Measurements from ENCODE around the gene FBLN1.
"Not testable (repeated sequence)": the region's sequence is repeated elsewhere in the genome, so short reads cannot be mapped to it uniquely, and the experiment has no call there.

The FBLN1 gene

DNA sequence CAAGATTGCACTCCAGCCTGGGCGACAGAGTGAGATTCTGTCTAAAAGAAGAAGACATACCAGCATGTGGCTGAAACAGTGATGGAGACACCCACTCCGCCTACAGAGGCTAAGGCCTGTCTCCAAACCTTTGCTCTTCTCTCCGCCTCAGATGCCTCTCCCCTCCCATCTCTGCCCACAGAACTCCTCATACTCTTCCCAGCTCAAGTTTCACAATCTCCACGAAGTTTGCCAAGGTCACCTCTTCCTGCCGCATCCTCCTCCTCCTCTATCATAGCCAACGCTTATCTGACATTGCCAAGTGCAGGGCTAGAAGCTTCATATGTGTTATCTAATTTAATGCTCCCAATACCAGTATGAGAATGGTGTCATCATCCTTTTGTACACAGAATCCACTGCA, 25.9 kb upstream of the FBLN1 start:
- no peak for DNase-seq (ENCODE audit: extremely low read depth in 1 of 2, low read depth in 1 of 2)

DNA sequence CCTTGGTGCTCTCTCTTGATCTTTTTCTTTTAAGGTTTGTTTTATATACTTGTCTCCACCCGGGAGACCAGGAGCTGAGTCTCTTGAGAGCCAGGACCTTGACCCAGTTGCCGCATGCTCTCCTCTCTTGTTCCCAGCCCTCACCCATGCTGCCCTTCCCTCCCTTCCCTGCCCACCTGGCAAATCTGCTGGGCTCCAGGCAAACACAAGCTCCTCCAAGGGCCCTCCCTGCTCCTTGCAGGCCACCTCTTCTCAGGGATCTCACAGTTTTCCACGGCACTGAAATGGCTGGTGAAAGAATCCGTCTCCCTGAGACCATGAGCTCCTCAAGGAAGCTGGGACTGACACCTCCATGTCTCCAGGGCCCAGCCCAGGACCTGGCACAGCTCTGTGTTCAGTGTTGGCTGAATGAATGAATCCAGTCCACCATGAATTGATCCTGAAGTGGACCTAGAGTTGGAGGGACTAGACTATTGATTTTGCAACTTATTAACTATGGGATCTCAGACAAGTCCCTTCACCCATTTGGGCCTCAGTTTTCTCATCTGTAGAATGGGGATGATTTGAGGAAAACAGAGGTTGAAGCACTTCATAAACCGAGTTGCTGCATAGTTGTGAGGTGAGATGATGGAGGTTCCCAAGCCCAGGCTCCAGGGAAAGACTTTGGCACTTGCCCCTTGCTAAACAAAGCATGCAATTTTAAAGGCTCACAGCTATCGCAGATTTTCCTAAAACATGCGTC, 25.1 kb upstream of the FBLN1 start:
- no peak for DNase-seq (ENCODE audit: extremely low read depth in 1 of 2, low read depth in 1 of 2)

- no peak for DNase-seq (ENCODE audit: extremely low read depth in 1 of 2, low read depth in 1 of 2)
Measured at GRCh38 chr22:45478108-45478771, 24.4 kb upstream of the FBLN1 start.

DNA sequence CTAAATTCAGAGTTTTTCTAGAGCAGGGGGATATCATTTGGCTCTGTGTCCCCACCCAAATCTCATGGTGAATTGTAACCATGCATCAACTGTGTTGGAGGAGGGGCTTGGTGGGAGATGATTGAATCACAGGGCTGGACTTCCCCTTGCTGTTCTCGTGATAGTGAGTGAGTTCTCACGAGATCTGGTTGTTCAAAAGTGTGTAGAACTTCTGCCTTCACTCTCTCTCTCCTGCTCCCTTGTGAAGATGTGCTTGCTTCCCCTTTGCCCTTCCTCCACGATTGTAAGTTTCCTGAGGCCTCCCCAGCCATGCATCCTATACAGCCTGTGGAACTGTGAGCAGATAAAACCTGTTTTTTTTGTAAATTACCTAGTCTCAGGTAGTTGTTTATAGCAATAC, 22.0 kb upstream of the FBLN1 start:
- DNase-seq (ENCODE audit: extremely low read depth in 1 of 2, low read depth in 1 of 2): no peak

DNA sequence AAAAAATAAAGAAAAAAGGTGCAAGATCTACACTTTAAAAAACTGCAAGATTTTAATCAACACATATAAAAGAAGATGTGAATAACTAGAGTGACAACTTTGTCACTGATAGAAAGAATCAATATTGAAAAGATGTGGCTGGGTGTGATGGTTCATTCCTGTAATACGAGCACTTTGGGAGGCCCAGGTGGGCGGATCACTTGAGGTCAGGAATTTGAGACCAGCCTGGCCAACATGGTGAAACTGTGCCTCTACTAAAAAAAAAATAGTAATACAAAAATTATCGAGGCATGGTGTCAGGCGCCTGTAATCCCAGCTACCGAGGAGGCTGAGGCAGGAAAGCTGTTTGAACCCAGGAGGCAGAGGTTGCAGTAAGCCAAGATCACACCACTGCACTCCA, 21.0 kb upstream of the FBLN1 start:
- no peak for DNase-seq (ENCODE audit: extremely low read depth in 1 of 2, low read depth in 1 of 2)

DNA sequence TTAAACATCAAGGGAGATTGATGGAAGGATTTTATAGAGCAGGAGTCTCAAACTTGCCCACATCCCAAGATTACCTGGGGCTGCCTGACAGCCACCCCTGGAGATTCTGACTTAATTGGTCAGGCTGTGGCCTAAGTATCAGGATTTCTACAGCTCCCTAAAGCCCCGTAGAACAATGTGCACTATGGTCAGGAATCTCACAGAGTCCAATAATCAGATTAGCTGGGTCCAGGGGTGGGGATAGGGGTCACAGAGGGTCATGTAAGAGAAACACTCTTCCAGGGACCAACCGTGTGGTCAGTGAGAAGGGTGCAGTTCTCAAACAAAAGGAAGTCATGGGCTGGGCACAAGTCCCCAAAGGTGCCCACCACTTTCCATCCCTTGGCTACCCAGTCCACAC, 20.5 kb upstream of the FBLN1 start:
- no peak for DNase-seq (ENCODE audit: extremely low read depth in 1 of 2, low read depth in 1 of 2)

- no peak for DNase-seq (ENCODE audit: extremely low read depth in 1 of 2, low read depth in 1 of 2)
Measured at GRCh38 chr22:45483319-45483718, 19.4 kb upstream of the FBLN1 start.

- no peak for DNase-seq (ENCODE audit: extremely low read depth in 1 of 2, low read depth in 1 of 2)
Measured at GRCh38 chr22:45483918-45484499, 18.7 kb upstream of the FBLN1 start.

DNA sequence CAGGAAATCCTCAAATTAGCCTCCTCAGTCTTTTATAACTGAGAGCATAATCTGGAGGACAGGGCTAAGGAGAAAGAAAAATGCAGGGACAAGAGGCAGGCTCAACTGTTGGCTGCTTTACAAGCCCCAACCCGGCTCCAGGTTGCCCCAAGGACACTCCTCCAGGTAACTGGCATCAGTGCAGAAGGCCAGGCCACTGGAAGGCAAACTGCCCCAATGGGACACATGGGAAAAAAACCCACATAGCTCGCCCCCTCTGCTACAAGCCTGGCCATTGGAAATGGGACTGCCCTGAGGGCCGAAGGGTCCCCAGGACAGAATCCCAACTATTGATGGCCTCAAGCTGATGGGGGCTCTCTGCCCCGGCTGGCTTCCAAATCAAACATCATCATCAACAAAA, 17.9 kb upstream of the FBLN1 start:
- no peak for DNase-seq (ENCODE audit: extremely low read depth in 1 of 2, low read depth in 1 of 2)

DNA sequence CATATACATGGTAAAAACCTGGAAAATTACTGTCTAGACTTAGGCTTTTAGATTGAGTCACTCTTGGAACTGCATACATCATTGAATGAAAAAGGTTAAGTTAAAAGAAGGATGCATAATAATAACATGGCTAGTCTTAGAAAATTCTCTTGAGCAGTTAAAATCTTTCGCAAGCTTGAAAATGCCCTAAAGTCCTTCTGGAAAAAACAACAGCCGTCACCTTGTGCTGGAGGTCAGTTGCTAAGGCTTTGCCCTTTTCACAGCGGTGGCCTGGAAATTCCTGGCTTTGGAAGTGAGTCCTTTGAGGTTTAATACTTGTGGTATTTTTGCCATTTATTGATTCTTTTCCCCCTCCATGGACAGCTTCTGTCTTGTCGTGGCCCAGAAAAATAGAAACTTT, 17.4 kb upstream of the FBLN1 start:
- DNase-seq (ENCODE audit: extremely low read depth in 1 of 2, low read depth in 1 of 2): no peak

DNA sequence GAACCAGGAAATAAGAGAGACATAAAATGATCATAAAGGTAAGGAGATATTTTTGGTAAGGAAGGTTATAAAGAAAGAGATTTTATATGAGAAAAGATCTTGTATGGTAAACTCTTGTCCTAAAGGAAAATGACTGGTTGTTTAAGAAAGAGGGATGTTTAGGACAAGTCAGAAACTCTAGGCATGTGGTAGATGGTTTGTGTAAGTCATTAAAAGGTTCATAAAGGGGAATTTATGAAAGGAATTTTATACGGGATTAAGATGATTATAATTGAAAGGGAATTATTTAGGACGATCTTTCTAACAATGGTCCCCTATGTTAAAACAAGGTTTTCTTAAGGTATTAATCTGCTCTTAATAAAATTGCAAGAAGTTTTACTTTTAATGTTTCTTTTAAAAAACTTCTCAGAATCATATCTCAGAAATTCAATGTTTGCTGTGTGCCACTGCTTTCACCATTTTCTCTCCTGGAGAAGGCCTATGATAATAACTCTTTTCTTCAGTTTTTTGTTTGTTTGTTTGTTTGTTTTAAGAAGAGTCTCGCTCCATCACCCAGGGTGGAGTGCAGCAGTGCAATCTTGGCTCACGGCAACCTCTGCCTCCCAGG, 13.8 kb upstream of the FBLN1 start:
- no peak for DNase-seq (ENCODE audit: extremely low read depth in 1 of 2, low read depth in 1 of 2)

GRCh38 chr22:45490836-45491235, 11.8 kb upstream of the FBLN1 start:
- DNase-seq (ENCODE audit: extremely low read depth in 1 of 2, low read depth in 1 of 2): no peak

GRCh38 chr22:45491841-45492240, 10.8 kb upstream of the FBLN1 start:
- DNase-seq (ENCODE audit: extremely low read depth in 1 of 2, low read depth in 1 of 2): no peak

GRCh38 chr22:45493286-45493771, 9.4 kb upstream of the FBLN1 start:
- DNase-seq (ENCODE audit: extremely low read depth in 1 of 2, low read depth in 1 of 2): no peak

- not testable (repeated sequence) for DNase-seq (ENCODE audit: extremely low read depth in 1 of 2, low read depth in 1 of 2)
Measured at GRCh38 chr22:45494306-45494705, 8.4 kb upstream of the FBLN1 start.

DNA sequence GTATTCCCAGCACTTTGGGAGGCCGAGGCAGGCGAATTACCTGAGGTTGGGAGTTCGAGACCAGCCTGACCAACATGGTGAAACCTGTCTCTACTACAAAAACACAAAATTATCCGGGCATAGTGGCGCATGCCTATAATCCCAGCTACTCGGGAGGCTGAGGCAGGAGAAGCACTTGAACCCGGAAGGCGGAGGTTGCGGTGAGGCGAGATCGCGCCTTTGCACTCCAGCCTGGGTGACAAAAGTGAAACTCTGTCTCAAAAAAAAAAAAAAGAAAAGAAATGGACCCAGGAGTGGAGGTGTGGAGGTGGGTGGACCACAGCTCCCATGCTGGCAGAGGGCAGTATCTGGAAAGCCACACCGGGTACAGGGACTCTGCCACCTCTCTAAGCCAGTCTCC, 7.1 kb upstream of the FBLN1 start:
- DNase-seq (ENCODE audit: extremely low read depth in 1 of 2, low read depth in 1 of 2): not testable (repeated sequence)

DNA sequence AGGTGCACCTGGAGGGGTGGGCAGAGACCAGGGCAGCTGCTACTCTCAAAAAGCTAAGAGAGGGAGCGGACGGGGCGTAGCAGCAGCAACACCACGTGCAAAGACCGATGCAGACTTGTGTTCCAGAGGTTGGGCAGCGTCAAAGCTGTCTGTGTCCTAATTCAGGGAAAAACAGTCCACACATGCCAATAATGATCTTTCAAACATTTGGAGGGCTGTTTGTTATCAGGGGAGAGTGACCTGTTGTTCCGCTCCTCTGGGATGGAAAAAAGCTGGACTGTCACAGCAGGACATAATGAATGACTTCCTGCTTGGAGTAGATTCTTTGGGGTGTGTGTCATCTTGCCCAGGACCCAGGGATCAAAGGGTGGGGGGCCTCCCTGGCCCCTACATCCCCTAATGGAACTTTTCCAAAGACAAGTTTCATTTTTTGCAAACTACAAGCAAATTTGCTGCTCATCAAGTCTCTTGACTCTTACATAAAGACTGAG, 6.2 kb upstream of the FBLN1 start:
- DNase-seq (ENCODE audit: extremely low read depth in 1 of 2, low read depth in 1 of 2): no peak

DNA sequence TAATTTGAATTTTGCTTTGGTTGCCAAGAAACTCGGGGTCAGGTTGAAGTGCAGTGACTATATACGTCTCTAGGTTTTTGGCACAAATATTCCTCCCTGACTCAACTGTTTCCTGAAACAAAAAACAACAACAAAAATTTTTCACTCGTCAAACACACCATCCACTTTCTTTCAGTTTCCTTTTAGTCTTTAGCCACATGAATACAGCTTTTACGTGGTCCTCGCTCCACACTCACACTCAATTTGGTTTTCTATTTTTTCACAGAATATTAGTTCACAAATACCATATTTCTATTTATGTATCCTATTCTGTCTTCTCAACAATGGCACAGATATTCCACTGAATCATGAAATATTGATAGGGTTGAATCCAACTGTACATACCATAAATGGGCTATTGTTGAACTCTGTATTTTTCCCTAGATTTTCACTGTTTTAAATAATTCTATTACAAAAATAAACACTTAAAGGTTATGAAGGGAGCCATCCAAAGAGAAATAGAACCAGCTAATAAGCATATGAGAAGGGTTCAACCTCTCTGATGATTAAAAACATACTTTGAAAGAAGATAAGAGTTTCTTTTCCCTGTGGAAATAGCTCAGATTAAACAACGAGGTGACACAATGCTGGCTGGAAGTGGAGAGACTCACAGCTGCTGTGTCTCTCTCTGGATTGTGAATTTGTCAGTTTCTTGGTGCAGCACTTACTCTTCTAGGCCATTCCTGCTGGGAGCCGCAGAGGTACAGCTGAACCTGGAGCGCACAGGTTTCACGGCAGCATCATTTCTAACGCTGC, 5.1 kb upstream of the FBLN1 start:
- no peak for DNase-seq (ENCODE audit: extremely low read depth in 1 of 2, low read depth in 1 of 2)

- no peak for DNase-seq (ENCODE audit: extremely low read depth in 1 of 2, low read depth in 1 of 2)
Measured at GRCh38 chr22:45499746-45500145, 2.9 kb upstream of the FBLN1 start.

DNA sequence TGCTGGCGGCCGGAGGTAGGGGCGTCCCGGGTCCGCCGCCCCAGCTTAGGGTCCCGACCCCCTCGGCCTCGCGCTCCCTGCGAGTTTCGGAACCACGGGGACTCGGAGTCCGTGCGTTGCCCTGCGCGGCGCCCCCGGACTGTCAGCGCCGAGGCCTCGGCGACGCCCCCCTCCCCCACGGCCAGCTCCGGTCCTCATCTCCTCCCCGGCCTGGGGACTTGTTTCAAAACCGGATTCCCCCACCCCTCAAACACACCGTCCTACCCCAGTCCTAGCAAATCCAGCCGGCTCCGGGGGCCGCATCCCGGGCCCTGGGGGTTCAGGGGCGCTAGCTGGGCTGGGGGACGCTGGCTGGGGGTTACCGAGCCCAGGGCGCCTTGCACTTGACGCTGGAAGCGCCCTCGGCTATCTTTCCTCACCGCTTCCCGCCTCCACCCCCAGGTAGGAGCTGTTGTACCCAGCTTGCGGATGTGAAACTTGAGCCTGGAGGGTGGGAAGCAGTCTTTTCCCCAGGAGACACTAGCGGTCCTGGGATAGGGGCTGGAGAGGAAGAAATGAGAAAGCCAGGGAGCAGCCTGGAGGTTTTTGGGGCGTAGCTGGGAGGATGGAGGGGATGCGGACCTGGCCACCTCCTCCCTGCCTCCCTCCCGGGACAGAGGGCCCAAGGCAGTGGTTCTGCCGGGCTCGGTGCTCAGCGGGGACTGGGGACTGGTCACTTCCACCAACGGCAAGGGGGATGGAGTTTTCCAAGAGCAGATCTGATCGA, 550 bp downstream of the FBLN1 start:
- no peak for DNase-seq (ENCODE audit: extremely low read depth in 1 of 2, low read depth in 1 of 2)
